Measurements from ENCODE around the gene NLRC5. TPM values are rescaled to one million over a fixed set of nuclear protein-coding genes. Genes with fewer than 3 reads are reported as not detected.
A peak's percentile ranks its signal among the peaks of the same experiment; 100 is the strongest.

Gene NLRC5
- total RNA-seq, 2 experiments from 2014 or later, result 199 to 305 TPM

DNA sequence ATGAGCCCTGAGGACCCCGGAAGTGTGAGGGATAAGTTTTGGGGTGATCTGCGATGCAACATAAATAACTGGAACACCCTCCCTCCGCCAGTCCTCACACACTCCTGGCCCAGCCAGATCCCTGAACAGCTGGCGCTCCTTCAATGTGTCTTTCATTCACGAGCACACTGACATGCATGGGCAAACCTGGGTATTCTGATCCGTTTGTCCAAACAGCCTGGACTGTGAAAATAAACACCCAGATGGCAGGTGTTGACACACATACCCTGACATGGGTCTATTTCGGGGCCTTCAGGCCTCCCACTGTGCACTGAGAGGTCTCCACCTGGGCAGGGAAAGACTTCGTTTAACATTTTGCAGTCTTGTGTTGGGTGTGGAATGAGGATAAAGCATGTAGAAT lies 100.0 kb downstream of the NLRC5 start:
- peak overlapping the region; percentile 82 for H3K27ac ChIP-seq (ENCODE audit: low read depth, low read length, poor library complexity, severe bottlenecking)
- H3K36me3 ChIP-seq (ENCODE audit: insufficient read depth, low read length), result no peaks in the 10 kb centered on the region
- POLR2A ChIA-PET, result no interaction called here
- H3K79me2 ChIP-seq (ENCODE audit: insufficient read depth, low read depth, low read length), result no peaks in the 10 kb centered on the region
- H3K4me1 ChIP-seq (ENCODE audit: insufficient read depth, low read length, poor library complexity, severe bottlenecking), result peaks cover 85% of the 10 kb centered on the region
- peak overlapping the region; percentile 16; the same call in 1 of the 2 replicates for H2AFZ ChIP-seq (ENCODE audit: low read length)
- H3K4me2 ChIP-seq (ENCODE audit: low read length), result peak overlapping the region; percentile 47
- no peak for TF ChIP-seq EZH2phosphoT487 (IDR thresholded peaks at IDR 0.05; ENCODE audit: borderline replicate concordance, low read depth, low read length)
- TF ChIP-seq, protein P1, sequence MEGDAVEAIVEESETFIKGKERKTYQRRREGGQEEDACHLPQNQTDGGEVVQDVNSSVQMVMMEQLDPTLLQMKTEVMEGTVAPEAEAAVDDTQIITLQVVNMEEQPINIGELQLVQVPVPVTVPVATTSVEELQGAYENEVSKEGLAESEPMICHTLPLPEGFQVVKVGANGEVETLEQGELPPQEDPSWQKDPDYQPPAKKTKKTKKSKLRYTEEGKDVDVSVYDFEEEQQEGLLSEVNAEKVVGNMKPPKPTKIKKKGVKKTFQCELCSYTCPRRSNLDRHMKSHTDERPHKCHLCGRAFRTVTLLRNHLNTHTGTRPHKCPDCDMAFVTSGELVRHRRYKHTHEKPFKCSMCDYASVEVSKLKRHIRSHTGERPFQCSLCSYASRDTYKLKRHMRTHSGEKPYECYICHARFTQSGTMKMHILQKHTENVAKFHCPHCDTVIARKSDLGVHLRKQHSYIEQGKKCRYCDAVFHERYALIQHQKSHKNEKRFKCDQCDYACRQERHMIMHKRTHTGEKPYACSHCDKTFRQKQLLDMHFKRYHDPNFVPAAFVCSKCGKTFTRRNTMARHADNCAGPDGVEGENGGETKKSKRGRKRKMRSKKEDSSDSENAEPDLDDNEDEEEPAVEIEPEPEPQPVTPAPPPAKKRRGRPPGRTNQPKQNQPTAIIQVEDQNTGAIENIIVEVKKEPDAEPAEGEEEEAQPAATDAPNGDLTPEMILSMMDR (conservative IDR thresholded peaks at IDR 0.05; ENCODE audit: low read length), result no peak
- intact Hi-C loops (cut with micrococcal nuclease; ENCODE audit: unreplicated experiment), result no loop called here
- no TSS peak for BruUV-seq (replicated peaks)
- H3K9me2 ChIP-seq (ENCODE audit: insufficient read depth, low read length), result no peaks in the 10 kb centered on the region
- DNase-seq (ENCODE audit: low spot score), result peak; percentile 90
- H3K4me3 ChIP-seq (ENCODE audit: low read depth, low read length, poor library complexity, severe bottlenecking), result no peak overlapping the region
- no peaks in the 10 kb centered on the region for H4K20me1 ChIP-seq (ENCODE audit: insufficient read depth, low read length)
- CTCF ChIA-PET (ENCODE audit: unreplicated experiment), result no interaction called here
- H3K9me3 ChIP-seq (ENCODE audit: low read length), result no peaks in the 10 kb centered on the region

DNA sequence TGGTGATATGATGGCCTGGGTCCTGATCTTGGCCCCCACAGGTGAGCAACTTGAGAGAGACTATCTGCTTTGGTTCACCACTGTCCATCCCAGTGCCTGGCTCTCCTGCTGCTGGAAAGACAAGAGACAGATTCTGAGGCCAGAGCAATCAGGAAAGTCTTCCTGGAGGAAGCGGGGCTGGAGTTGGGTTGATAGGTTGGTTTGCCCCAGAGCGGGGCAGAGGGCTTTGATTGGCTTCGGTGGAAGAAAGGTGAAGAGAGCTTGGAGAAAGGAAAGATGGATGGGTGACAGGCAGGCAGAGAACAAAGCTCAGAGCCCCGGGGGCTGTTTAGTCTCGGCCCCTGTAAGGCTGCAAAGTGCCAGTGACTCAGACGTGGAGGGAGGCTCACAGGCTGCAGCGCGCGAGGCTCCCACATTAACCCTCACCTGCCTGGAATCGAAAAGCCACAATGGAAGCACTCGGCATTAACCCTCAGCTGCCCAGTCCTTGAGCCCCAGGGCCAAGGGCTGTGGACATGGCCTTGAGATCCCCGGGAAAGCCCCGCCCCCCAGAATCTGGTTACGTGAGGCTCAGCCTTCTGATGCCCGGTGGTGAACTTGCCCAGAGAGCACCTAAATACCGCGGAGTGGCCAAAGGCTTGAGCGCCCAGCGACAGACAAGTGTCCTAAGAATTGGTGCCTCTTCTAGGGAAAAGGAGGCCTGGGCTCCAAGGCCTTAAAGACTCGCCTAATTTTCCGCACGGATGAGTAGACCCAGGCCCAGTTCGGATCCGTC lies 102.0 kb downstream of the NLRC5 start:
- Histone ChIP-seq H3K4me3 (ENCODE audit: low read depth, low read length, poor library complexity, severe bottlenecking) (peak overlapping the region; percentile 76), H4K20me1 (ENCODE audit: insufficient read depth, low read length) (no peaks in the 10 kb centered on the region), H3K9me3 (ENCODE audit: low read length) (no peaks in the 10 kb centered on the region), H2AFZ (ENCODE audit: low read length) (peak overlapping the region; percentile 74; the same call in 1 of the 2 replicates), H3K36me3 (ENCODE audit: insufficient read depth, low read length) (no peaks in the 10 kb centered on the region), H3K79me2 (ENCODE audit: insufficient read depth, low read depth, low read length) (no peaks in the 10 kb centered on the region), H3K4me2 (ENCODE audit: low read length) (peak overlapping the region; percentile 77), H3K9me2 (ENCODE audit: insufficient read depth, low read length) (no peaks in the 10 kb centered on the region), H3K27ac (ENCODE audit: low read depth, low read length, poor library complexity, severe bottlenecking) (no peak overlapping the region), H3K4me1 (ENCODE audit: insufficient read depth, low read length, poor library complexity, severe bottlenecking) (peaks cover 66% of the 10 kb centered on the region)
- TF ChIP-seq, protein P1 (conservative IDR thresholded peaks at IDR 0.05; ENCODE audit: low read length), result no peak
- no peak for TF ChIP-seq EZH2phosphoT487 (IDR thresholded peaks at IDR 0.05; ENCODE audit: borderline replicate concordance, low read depth, low read length)
- ChIA-PET POLR2A (interaction anchor here (0.5 to 0.7 kb wide), 3 partner anchors 79 to 166 kb away, joined by 3 to 4 read pairs (median 3); no protein-coding TSS in a partner anchor), CTCF (ENCODE audit: unreplicated experiment) (no interaction called here)
- BruUV-seq (replicated peaks), result no TSS peak
- intact Hi-C loops (cut with micrococcal nuclease; ENCODE audit: unreplicated experiment), result no loop called here
- no peak for DNase-seq (ENCODE audit: low spot score)
